Subcutaneous adipose tissue (tissue), 4 donors: ENCODE measurements around the gene MTHFR. TPM values are rescaled to one million over a fixed set of nuclear protein-coding genes. Genes with fewer than 3 reads are reported as not detected.

Source experiments
- CTCF ChIP-seq: fragments of 450-650 bp; IDR thresholded peaks from one replicate; pipeline ENCODE4 v1.5.1; 2016; ENCODE audit warnings: low read depth, mild to moderate bottlenecking, control low read depth, antibody characterized with exemption, moderate library complexity
- total RNA-seq, 4 donors: library from RNA; depleted of rRNA; stranded (reverse); fragments of >200 nt; gene quantifications; one replicate each; pipeline ENCODE4 v1.1.0, GENCODE V29; 2016

Gene MTHFR
- total RNA-seq, 4 donors from 2014 or later: 13.4 to 38.8 (median 27.7) TPM

GRCh38 chr1:11771481-11772043, 34.2 kb downstream of the MTHFR start:
- no peak for TF ChIP-seq CTCF

- no peak for TF ChIP-seq CTCF
Observed at GRCh38 chr1:11770011-11770410, 35.8 kb downstream of the MTHFR start.

GRCh38 chr1:11769274-11769673, 36.5 kb downstream of the MTHFR start:
- TF ChIP-seq CTCF: no peak

- TF ChIP-seq CTCF: no peak
Observed at GRCh38 chr1:11768821-11769220, 36.9 kb downstream of the MTHFR start.

GRCh38 chr1:11767922-11768704, 37.7 kb downstream of the MTHFR start:
- TF ChIP-seq CTCF: no peak

- TF ChIP-seq CTCF: no peak
Observed at GRCh38 chr1:11766429-11766776, 39.4 kb downstream of the MTHFR start.

GRCh38 chr1:11765661-11766428, 39.9 kb downstream of the MTHFR start:
- no peak for TF ChIP-seq CTCF
